Thoracic aorta (tissue), 2 donors: Measurements from ENCODE around the gene C20orf202. TPM values are rescaled to one million over a fixed set of nuclear protein-coding genes. Genes with fewer than 3 reads are reported as not detected.

Experiments used
- ATAC-seq: fragments of 150-250 bp; one replicate; pipeline ENCODE4 v1.8.0; 2017; ENCODE audit warnings: low read depth; ENCODE audit not compliant: insufficient number of reproducible peaks, low FRiP score
- DNase-seq: peaks from one replicate; pipeline ENCODE4 v3.0.0-alpha.2; 2020; ENCODE audit warnings: low spot score
- H3K27ac ChIP-seq, 2 donors: fragments of 200-600 bp; sonication (generic); 1 replicate in 1 of 2; 2 replicates in 1 of 2; pipeline ENCODE4 v1.5.1; 2016; ENCODE audit warnings: mild to moderate bottlenecking in 2 of 2, moderate library complexity in 2 of 2
- H3K27me3 ChIP-seq: fragments of 200-600 bp; sonication (generic); replicated peaks from 2 replicates; pipeline ENCODE4 v1.6.0; 2016; ENCODE audit warnings: mild to moderate bottlenecking; ENCODE audit not compliant: insufficient read depth
- H3K36me3 ChIP-seq: fragments of 200-600 bp; sonication (generic); one replicate; pipeline ENCODE4 v1.5.1; 2016
- H3K4me1 ChIP-seq, 2 donors: fragments of 200-600 bp; sonication (generic); 1 replicate in 1 of 2; 2 replicates in 1 of 2; pipeline versions ENCODE4 v1.5.1 to v1.6.0; 2016; ENCODE audit warnings: low read depth in 2 of 2, mild to moderate bottlenecking in 1 of 2; ENCODE audit not compliant: control insufficient read depth in 1 of 2
- H3K4me3 ChIP-seq: fragments of 200-600 bp; sonication (generic); 2 replicates; pipeline ENCODE4 v1.5.1; 2016; ENCODE audit warnings: mild to moderate bottlenecking
- H3K9me3 ChIP-seq: fragments of 200-600 bp; sonication (generic); 2 replicates; pipeline ENCODE4 v1.5.1; 2016
- CTCF ChIP-seq: fragments of 200-600 bp; sonication (generic); IDR thresholded peaks from one replicate; pipeline ENCODE4 v1.5.1; 2019; ENCODE audit warnings: antibody characterized with exemption
- total RNA-seq, 2 donors: library from RNA; depleted of rRNA; stranded (reverse); fragments of >200 nt; gene quantifications; one replicate each; pipeline versions ENCODE4 v1.1.0 to v1.2.3, GENCODE V29; 2016

C20orf202 gene
- total RNA-seq, 2 donors from 2014 or later, result 1.7 TPM; not detected in 1

- no peak for ATAC-seq
- H3K36me3 ChIP-seq, result no peaks in the 10 kb centered on the region
- H3K27me3 ChIP-seq, result no peaks in the 10 kb centered on the region
- H3K4me3 ChIP-seq, result peak overlapping the region; percentile 60
- no peak for DNase-seq
- H3K4me1 ChIP-seq, result no peaks in the 10 kb centered on the region
- no peak overlapping the region for H3K27ac ChIP-seq
- TF ChIP-seq CTCF, result no peak
- no peaks in the 10 kb centered on the region for H3K9me3 ChIP-seq
Observed at GRCh38 chr20:1185790-1186334, 17.4 kb upstream of the C20orf202 start.

- no peaks in the 10 kb centered on the region for H3K27me3 ChIP-seq
- no peak overlapping the region for H3K27ac ChIP-seq
- ATAC-seq (no peak), DNase-seq (no peak)
- no peak overlapping the region for H3K4me3 ChIP-seq
- H3K9me3 ChIP-seq, result no peaks in the 10 kb centered on the region
- no peaks in the 10 kb centered on the region for H3K36me3 ChIP-seq
- TF ChIP-seq CTCF, result no peak
- no peaks in the 10 kb centered on the region for H3K4me1 ChIP-seq
Observed at GRCh38 chr20:1186367-1186991, 16.8 kb upstream of the C20orf202 start.

GRCh38 chr20:1187605-1188171, 15.6 kb upstream of the C20orf202 start:
- Histone ChIP-seq H3K4me3 (no peak overlapping the region), H3K9me3 (no peaks in the 10 kb centered on the region), H3K27ac (no peak overlapping the region), H3K27me3 (no peaks in the 10 kb centered on the region), H3K4me1 (no peaks in the 10 kb centered on the region), H3K36me3 (no peaks in the 10 kb centered on the region)
- no peak for TF ChIP-seq CTCF
- DNase-seq (no peak), ATAC-seq (no peak)

GRCh38 chr20:1188347-1188746, 14.9 kb upstream of the C20orf202 start:
- no peaks in the 10 kb centered on the region for H3K27me3 ChIP-seq
- no peak for TF ChIP-seq CTCF

GRCh38 chr20:1189827-1190226, 13.4 kb upstream of the C20orf202 start:
- Histone ChIP-seq H3K4me3 (no peak overlapping the region), H3K4me1 (no peaks in the 10 kb centered on the region), H3K27me3 (no peaks in the 10 kb centered on the region), H3K36me3 (no peaks in the 10 kb centered on the region), H3K9me3 (no peaks in the 10 kb centered on the region), H3K27ac (no peak overlapping the region)
- TF ChIP-seq CTCF, result no peak
- ATAC-seq (no peak), DNase-seq (no peak)

More at GRCh38 chr20:1188347-1188746, 14.9 kb upstream of the C20orf202 start:
- DNase-seq (no peak), ATAC-seq (no peak)
- no peak overlapping the region for H3K4me3 ChIP-seq
- H3K4me1 ChIP-seq, result no peaks in the 10 kb centered on the region
- H3K9me3 ChIP-seq, result no peaks in the 10 kb centered on the region
- no peaks in the 10 kb centered on the region for H3K36me3 ChIP-seq
- H3K27ac ChIP-seq, result no peak overlapping the region
